Stimulated activated CD8-positive, alpha-beta memory T cell treated with anti-CD3 and anti-CD28 coated beads, Interleukin-12 subunit alpha, Interleukin-12 subunit beta, amount 100 ng/mL, for 24 hours (primary cell): ENCODE results near the gene LMO4.

Experiments
- DNase-seq: peaks from one replicate; pipeline ENCODE4 v3.0.0-alpha.2; 2020; ENCODE audit errors: extremely low read depth

Gene LMO4

GRCh38 chr1:87328272-87329050 lies at the start of gene LMO4:
LMO4 (plus strand) TSS chr1:87328880; CDS start chr1:87332016, 3,136 bp downstream.
- DNase-seq, result peak; percentile 69

- no peak for DNase-seq
These were observed 49.2 kb upstream of the LMO4 start for GRCh38 chr1:87279536-87279875.

GRCh38 chr1:87279966-87280535 lies 48.6 kb upstream of the LMO4 start:
- DNase-seq, result no peak

GRCh38 chr1:87284456-87285240 lies 44.0 kb upstream of the LMO4 start:
- no peak for DNase-seq

GRCh38 chr1:87291107-87291506 lies 37.6 kb upstream of the LMO4 start:
- no peak for DNase-seq

GRCh38 chr1:87292684-87293493 lies 35.8 kb upstream of the LMO4 start:
- DNase-seq, result peak; percentile 16

- no peak for DNase-seq
These were observed 34.0 kb upstream of the LMO4 start for GRCh38 chr1:87294633-87295032.

- DNase-seq, result no peak
These were observed 33.1 kb upstream of the LMO4 start for GRCh38 chr1:87295445-87296110.

GRCh38 chr1:87296206-87296605 lies 32.5 kb upstream of the LMO4 start:
- no peak for DNase-seq

GRCh38 chr1:87299661-87300060 lies 29.0 kb upstream of the LMO4 start:
- DNase-seq, result no peak

GRCh38 chr1:87300628-87301027 lies 28.1 kb upstream of the LMO4 start:
- DNase-seq, result no peak

GRCh38 chr1:87305151-87305550 lies 23.5 kb upstream of the LMO4 start:
- no peak for DNase-seq

GRCh38 chr1:87305762-87306161 lies 22.9 kb upstream of the LMO4 start:
- DNase-seq, result no peak

GRCh38 chr1:87307306-87307705 lies 21.4 kb upstream of the LMO4 start:
- no peak for DNase-seq

- no peak for DNase-seq
These were observed 20.7 kb upstream of the LMO4 start for GRCh38 chr1:87307931-87308330.

- DNase-seq, result no peak
These were observed 14.6 kb upstream of the LMO4 start for GRCh38 chr1:87314091-87314490.

- DNase-seq, result no peak
These were observed 10.5 kb upstream of the LMO4 start for GRCh38 chr1:87318056-87318650.

GRCh38 chr1:87318806-87319205 lies 9.9 kb upstream of the LMO4 start:
- DNase-seq, result no peak

GRCh38 chr1:87325982-87326738 lies 2.5 kb upstream of the LMO4 start:
- no peak for DNase-seq
